KMS-11 (cell line): ENCODE measurements around the gene HSD17B11.

Experiments
- H2AFZ ChIP-seq: fragments of 200-600 bp; sonication (generic); 2 replicates; pipeline ENCODE4 v1.6.1; 2016; ENCODE audit warnings: antibody characterized with exemption, mixed run types, low read depth
- H3K27ac ChIP-seq: fragments of 200-600 bp; sonication (generic); 2 replicates; pipeline ENCODE4 v1.6.1; 2016; ENCODE audit warnings: mild to moderate bottlenecking, mixed run types
- H3K27me3 ChIP-seq: fragments of 200-600 bp; sonication (generic); 2 replicates; pipeline ENCODE4 v1.6.1; 2017; ENCODE audit warnings: mild to moderate bottlenecking, low read depth, mixed run types, moderate library complexity; ENCODE audit not compliant: insufficient read depth
- H3K36me3 ChIP-seq: fragments of 200-600 bp; sonication (generic); 2 replicates; pipeline ENCODE4 v1.6.1; 2017; ENCODE audit warnings: mild to moderate bottlenecking, mixed run types; ENCODE audit not compliant: insufficient read depth
- H3K4me1 ChIP-seq: fragments of 200-600 bp; sonication (generic); 2 replicates; pipeline ENCODE4 v1.6.1; 2016; ENCODE audit warnings: mild to moderate bottlenecking, low read depth, mixed run types; ENCODE audit not compliant: poor library complexity, severe bottlenecking
- H3K4me2 ChIP-seq: fragments of 200-600 bp; sonication (generic); 2 replicates; pipeline ENCODE4 v1.7.0; 2016; ENCODE audit warnings: mild to moderate bottlenecking, mixed run types
- H3K4me3 ChIP-seq: fragments of 200-600 bp; sonication (generic); IDR thresholded peaks from 2 replicates; pipeline ENCODE4 v1.6.1; 2017; ENCODE audit warnings: low read depth, low read length, mixed read lengths; ENCODE audit not compliant: insufficient read depth
- H3K79me2 ChIP-seq: fragments of 200-600 bp; sonication (generic); 2 replicates; pipeline ENCODE4 v1.6.1; 2016; ENCODE audit warnings: low read depth, mixed run types; ENCODE audit not compliant: insufficient read depth
- H3K9ac ChIP-seq: fragments of 200-600 bp; sonication (generic); 2 replicates; pipeline ENCODE4 v1.6.1; 2016; ENCODE audit warnings: mild to moderate bottlenecking, mixed run types
- H4K20me1 ChIP-seq: fragments of 200-600 bp; sonication (generic); 2 replicates; pipeline ENCODE4 v1.6.1; 2016; ENCODE audit warnings: mild to moderate bottlenecking, mixed run types; ENCODE audit not compliant: insufficient read depth
- TF ChIP-seq, protein P1 (sequence below): fragments of 200-600 bp; sonication (generic); conservative IDR thresholded peaks from 2 replicates; pipeline ENCODE4 v1.6.1; 2017; ENCODE audit warnings: low read depth, mild to moderate bottlenecking, antibody characterized with exemption, low read length, moderate library complexity, mixed read lengths

Gene HSD17B11, protein sequence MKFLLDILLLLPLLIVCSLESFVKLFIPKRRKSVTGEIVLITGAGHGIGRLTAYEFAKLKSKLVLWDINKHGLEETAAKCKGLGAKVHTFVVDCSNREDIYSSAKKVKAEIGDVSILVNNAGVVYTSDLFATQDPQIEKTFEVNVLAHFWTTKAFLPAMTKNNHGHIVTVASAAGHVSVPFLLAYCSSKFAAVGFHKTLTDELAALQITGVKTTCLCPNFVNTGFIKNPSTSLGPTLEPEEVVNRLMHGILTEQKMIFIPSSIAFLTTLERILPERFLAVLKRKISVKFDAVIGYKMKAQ

DNA sequence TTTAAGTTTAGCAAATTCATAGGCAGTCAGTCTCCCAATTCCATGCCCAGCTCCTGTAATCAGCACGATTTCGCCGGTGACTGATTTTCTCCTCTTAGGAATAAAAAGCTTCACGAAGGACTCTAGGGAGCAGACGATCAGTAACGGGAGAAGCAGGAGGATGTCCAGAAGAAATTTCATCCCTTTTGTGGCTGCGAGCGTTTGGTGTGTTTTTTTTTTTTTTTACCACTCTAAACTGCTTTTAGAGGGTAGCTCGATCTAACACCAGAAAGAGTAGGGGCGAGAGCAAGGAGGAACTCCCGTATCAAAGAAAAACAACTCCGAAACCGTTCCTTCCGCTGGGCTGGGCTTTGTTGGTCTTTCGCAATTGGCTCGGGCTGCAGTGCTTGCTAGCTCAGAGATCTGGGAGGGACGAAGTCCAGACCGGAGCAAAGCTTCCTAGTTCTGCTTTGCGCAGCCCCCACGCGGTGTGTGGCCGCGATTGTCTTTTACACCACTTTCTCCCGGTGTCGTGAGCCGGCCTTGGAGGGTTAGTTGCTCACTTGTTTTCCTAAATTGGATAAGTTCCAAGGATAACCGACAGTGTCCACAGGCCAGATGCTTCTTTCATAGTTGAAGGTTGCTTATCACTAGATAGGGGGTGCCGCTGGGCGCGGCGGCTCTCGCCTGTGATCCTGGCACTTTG is at the start of gene HSD17B11:
Gene HSD17B11 (minus strand): TSS at position 298 of the 685 bp plus-strand sequence. CDS start 118 bp downstream, at position 180.
- Histone ChIP-seq H3K27ac (peak within 1 kb of the TSS; percentile 72), H3K9ac (peak within 1 kb of the TSS; percentile 79), H3K4me1 (peaks cover 30% of the 10 kb centered on the region), H3K36me3 (no peaks in the 10 kb centered on the region), H3K4me2 (peak within 1 kb of the TSS; percentile 82), H2AFZ (peak within 1 kb of the TSS; percentile 85), H3K79me2 (peaks cover 48% of the 10 kb centered on the region), H3K27me3 (no peaks in the 10 kb centered on the region), H3K4me3 (peak within 1 kb of the TSS; percentile 91), H4K20me1 (no peaks in the 10 kb centered on the region)
- TF ChIP-seq, protein P1, sequence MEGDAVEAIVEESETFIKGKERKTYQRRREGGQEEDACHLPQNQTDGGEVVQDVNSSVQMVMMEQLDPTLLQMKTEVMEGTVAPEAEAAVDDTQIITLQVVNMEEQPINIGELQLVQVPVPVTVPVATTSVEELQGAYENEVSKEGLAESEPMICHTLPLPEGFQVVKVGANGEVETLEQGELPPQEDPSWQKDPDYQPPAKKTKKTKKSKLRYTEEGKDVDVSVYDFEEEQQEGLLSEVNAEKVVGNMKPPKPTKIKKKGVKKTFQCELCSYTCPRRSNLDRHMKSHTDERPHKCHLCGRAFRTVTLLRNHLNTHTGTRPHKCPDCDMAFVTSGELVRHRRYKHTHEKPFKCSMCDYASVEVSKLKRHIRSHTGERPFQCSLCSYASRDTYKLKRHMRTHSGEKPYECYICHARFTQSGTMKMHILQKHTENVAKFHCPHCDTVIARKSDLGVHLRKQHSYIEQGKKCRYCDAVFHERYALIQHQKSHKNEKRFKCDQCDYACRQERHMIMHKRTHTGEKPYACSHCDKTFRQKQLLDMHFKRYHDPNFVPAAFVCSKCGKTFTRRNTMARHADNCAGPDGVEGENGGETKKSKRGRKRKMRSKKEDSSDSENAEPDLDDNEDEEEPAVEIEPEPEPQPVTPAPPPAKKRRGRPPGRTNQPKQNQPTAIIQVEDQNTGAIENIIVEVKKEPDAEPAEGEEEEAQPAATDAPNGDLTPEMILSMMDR: no peak

- no peak overlapping the region for H2AFZ ChIP-seq
- no peaks in the 10 kb centered on the region for H3K27me3 ChIP-seq
- H3K9ac ChIP-seq: no peak overlapping the region
- no peaks in the 10 kb centered on the region for H3K4me1 ChIP-seq
- TF ChIP-seq, protein P1: no peak
- no peak overlapping the region for H3K4me3 ChIP-seq
- no peaks in the 10 kb centered on the region for H4K20me1 ChIP-seq
- H3K4me2 ChIP-seq: no peak overlapping the region
- no peak overlapping the region for H3K27ac ChIP-seq
- H3K79me2 ChIP-seq: peaks cover 17% of the 10 kb centered on the region; the same call in 1 of the 2 replicates
- H3K36me3 ChIP-seq: peaks cover 8% of the 10 kb centered on the region; the same call in 1 of the 2 replicates
Observed at GRCh38 chr4:87433342-87433741, 42.4 kb upstream of the HSD17B11 start.

DNA sequence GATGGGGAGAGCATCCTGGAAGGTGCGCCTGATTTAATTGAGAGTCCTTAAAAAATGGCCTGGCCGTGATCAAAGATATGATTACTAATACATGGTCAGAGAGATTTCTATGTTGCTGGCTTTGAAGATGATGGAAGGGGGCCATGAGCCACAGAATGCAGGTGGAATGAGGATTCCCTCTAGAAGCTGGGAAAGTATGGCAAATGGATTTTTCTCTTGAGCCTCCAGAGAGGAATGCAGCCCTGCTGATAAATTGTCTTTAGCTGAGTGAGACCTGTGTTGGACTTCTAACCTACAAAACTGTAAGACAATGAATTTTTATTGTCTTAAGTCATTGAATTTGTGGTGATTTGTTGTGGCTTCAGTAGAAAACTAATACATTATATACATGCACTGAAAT is 39.0 kb upstream of the HSD17B11 start:
- Histone ChIP-seq H3K9ac (no peak overlapping the region), H3K36me3 (no peaks in the 10 kb centered on the region), H2AFZ (no peak overlapping the region), H3K4me1 (peaks cover under 1% of the 10 kb centered on the region), H3K27me3 (no peaks in the 10 kb centered on the region), H3K27ac (no peak overlapping the region), H3K4me2 (no peak overlapping the region), H4K20me1 (no peaks in the 10 kb centered on the region), H3K79me2 (peaks cover 28% of the 10 kb centered on the region; the same call in 1 of the 2 replicates), H3K4me3 (no peak overlapping the region)
- TF ChIP-seq, protein P1: no peak

GRCh38 chr4:87428979-87429378 is 38.0 kb upstream of the HSD17B11 start:
- Histone ChIP-seq H4K20me1 (no peaks in the 10 kb centered on the region), H3K4me3 (no peak overlapping the region), H3K9ac (no peak overlapping the region), H2AFZ (no peak overlapping the region), H3K27me3 (no peaks in the 10 kb centered on the region), H3K36me3 (no peaks in the 10 kb centered on the region), H3K79me2 (peaks cover 34% of the 10 kb centered on the region; the same call in 1 of the 2 replicates), H3K4me1 (peaks cover 11% of the 10 kb centered on the region), H3K4me2 (no peak overlapping the region), H3K27ac (no peak overlapping the region)
- TF ChIP-seq, protein P1: no peak
